Transverse colon (tissue), 4 donors: Measurements from ENCODE around the gene IQCM. TPM values are rescaled to one million over a fixed set of nuclear protein-coding genes. Genes with fewer than 3 reads are reported as not detected.

Source experiments
- DNase-seq: peaks from one replicate; pipeline ENCODE4 v3.0.0-alpha.2; 2019
- H3K27ac ChIP-seq, 4 donors: fragments of 200-600 bp; sonication (generic); 2 replicates each; pipeline ENCODE4 v1.5.1; 2016 to 2018; ENCODE audit warnings: inconsistent platforms in 4 of 4
- H3K27me3 ChIP-seq: fragments of 200-600 bp; sonication (generic); 2 replicates; pipeline ENCODE4 v1.5.1; 2017; ENCODE audit warnings: inconsistent platforms
- H3K36me3 ChIP-seq, 4 donors: fragments of 200-600 bp; sonication (generic); 2 replicates each; pipeline ENCODE4 v1.5.1; 2017 to 2019; ENCODE audit warnings: inconsistent platforms in 4 of 4
- H3K4me1 ChIP-seq, 4 donors: fragments of 200-600 bp; sonication (generic); 2 replicates each; pipeline ENCODE4 v1.5.1; 2017 to 2020; ENCODE audit warnings: inconsistent platforms in 4 of 4
- H3K4me3 ChIP-seq, 4 donors: fragments of 200-600 bp; sonication (generic); 1 replicate in 1 of 4; 2 replicates in 3 of 4; pipeline versions ENCODE4 v1.5.1 to v1.6.1; 2017 to 2019; ENCODE audit warnings: inconsistent platforms in 4 of 4
- H3K9me3 ChIP-seq, 2 donors: fragments of 200-600 bp; sonication (generic); 2 replicates each; pipeline ENCODE4 v1.5.1; 2017 to 2019; ENCODE audit warnings: inconsistent platforms in 2 of 2
- CTCF ChIP-seq, 5 experiments: fragments of 200-600 bp in 3 of 5; fragments of 450-650 bp in 2 of 5; sonication (generic) in 3 of 5; IDR thresholded peaks; 1 replicate in 2 of 5; 2 replicates in 3 of 5; pipeline ENCODE4 v1.5.1; 2016 to 2017; ENCODE audit warnings: antibody characterized with exemption in 5 of 5, inconsistent platforms in 3 of 5, mild to moderate bottlenecking in 2 of 5, moderate library complexity in 1 of 5
- EP300 ChIP-seq: sonication (generic); formaldehyde crosslinking; IDR thresholded peaks from one replicate; pipeline ENCODE4 v1.6.1; 2017; ENCODE audit warnings: antibody characterized with exemption, low read depth
- POLR2A ChIP-seq: fragments of 450-650 bp; IDR thresholded peaks from one replicate; pipeline ENCODE4 v1.6.1; 2016; ENCODE audit warnings: antibody characterized with exemption, mild to moderate bottlenecking, moderate library complexity
- POLR2AphosphoS5 ChIP-seq, 3 donors: sonication (generic); formaldehyde crosslinking; IDR thresholded peaks; one replicate each; pipeline ENCODE4 v1.6.1; 2016; ENCODE audit warnings: antibody characterized with exemption in 3 of 3
- WGBS, 2 donors: methylation state at CpG; one replicate each; pipeline ENCODE4 v1.1.5; 2018; ENCODE audit warnings: low coverage in 1 of 2; 5-methylcytosine and 5-hydroxymethylcytosine counted together
- in situ Hi-C, 4 donors: fragments of 200-750 bp; cut with MboI; loops; one replicate each; pipeline versions ENCODE4 v1.15.0 to v1.15.1; 2017; ENCODE audit warnings: low sequenced_read_pairs in 3 of 4, low pct_ligation_motif_present in 1 of 4, low pct_unique_long_range_greater_than_20kb in 1 of 4
- intact Hi-C: fragments of 100-400 bp; cut with DNase I; formaldehyde crosslinking; loops from one replicate; pipeline ENCODE4 v1.15.1; 2023; ENCODE audit warnings: low total_unique reads
- total RNA-seq, 4 donors: library from RNA; depleted of rRNA; stranded (reverse); fragments of >200 nt; gene quantifications; one replicate each; pipeline ENCODE4 v1.1.0, GENCODE V29; 2016

The IQCM gene
- total RNA-seq, 4 donors from 2014 or later = 4.0 to 8.6 (median 8.5) TPM

DNA sequence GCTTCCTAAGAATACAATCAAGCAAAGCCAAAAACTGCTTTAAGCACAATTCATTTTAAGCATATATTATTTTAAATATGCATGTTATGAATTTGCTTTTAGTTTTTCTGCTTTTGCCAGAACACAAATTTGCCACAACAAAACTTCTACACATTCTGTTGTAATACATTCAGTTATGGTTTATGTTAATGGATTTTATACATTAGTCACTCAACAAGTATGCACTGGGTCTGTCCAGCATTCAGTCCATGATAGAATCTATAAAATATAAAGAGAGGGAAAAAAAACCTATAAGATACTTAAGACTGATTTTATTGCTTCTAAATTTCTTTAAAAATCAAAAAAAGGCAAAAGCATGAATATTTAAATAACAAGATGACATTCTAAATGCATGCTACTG, 22.2 kb downstream of the IQCM start:
- Histone ChIP-seq H3K36me3 (no peaks in the 10 kb centered on the region), H3K4me3 (no peak overlapping the region), H3K4me1 (no peaks in the 10 kb centered on the region), H3K27me3 (no peaks in the 10 kb centered on the region), H3K9me3 (no peaks in the 10 kb centered on the region), H3K27ac (no peak overlapping the region)
- intact Hi-C loops (no loop called here), in situ Hi-C loops (no loop called here)
- TF ChIP-seq EP300 (no peak), CTCF (IDR thresholded peaks at IDR 0.05) (no peak), POLR2AphosphoS5 (IDR thresholded peaks at IDR 0.05) (no peak), POLR2A (no peak)
- no peak for DNase-seq

DNA sequence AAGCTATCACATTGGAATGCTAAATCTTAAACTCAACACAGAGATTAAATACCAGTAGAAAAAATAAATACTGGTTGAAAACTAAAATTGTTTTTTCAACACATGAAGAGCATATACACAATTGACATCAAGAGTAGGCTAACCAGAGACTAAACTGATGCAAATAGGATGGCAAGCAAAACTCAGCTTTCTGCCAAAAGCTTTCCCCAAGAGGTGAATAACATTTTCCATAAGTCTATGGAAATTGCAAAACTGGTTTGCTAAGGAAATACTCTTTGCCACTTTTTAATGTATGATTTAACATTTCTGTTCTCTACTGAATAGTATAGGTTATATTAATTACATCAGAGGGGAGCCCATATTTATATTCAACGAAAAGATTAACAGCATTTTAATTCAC, 23.8 kb downstream of the IQCM start:
- in situ Hi-C loops = no loop called here

DNA sequence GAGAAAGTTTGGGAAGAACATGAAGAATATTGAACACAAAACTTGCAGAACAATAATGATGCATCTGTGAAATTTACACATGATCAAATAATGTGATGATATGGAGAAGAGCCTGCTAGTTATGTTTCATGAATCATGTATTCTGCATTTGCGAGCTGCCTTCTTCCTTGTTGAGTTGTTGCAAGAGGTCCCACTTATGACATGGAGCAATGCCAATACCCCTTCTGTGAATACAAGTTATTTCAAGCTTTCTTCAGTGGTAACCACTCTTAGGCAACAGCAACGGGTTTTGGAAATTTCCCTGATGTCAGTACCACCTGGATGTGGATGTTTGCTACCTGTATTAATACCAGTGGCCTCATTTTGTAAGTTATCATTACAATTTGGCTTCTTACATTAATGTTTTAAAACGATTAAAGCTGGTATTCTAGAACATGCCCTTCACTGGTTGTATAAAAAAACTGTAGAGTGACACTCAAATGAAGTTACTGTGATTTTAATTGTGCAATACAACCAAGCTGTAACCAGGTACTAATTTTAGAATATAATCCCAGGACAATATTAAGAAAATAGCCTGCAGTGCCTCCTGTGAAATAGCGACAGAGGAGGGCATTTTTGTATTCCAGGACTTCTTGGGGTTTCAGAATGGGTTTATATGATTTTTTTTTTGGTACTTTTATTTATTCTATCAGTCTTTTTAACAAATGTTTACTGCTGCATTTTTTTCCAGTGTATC, 25.3 kb downstream of the IQCM start:
- WGBS, 2 donors = 68 to 83% methylated on average over 4 of the region's 4 CpGs
- Histone ChIP-seq H3K9me3 (no peaks in the 10 kb centered on the region), H3K4me3 (no peak overlapping the region), H3K4me1 (no peaks in the 10 kb centered on the region), H3K27ac (no peak overlapping the region), H3K27me3 (no peaks in the 10 kb centered on the region), H3K36me3 (no peaks in the 10 kb centered on the region)
- no peak for DNase-seq
- in situ Hi-C loops = no loop called here
- no peak for TF ChIP-seq EP300
- TF ChIP-seq POLR2A = no peak
- no peak for TF ChIP-seq CTCF (IDR thresholded peaks at IDR 0.05)
- no peak for TF ChIP-seq POLR2AphosphoS5 (IDR thresholded peaks at IDR 0.05)
- intact Hi-C loops = no loop called here

More for the DNA sequence above, 23.8 kb downstream of the IQCM start:
- Histone ChIP-seq H3K4me3 (no peak overlapping the region), H3K36me3 (no peaks in the 10 kb centered on the region), H3K27ac (no peak overlapping the region), H3K27me3 (no peaks in the 10 kb centered on the region), H3K9me3 (no peaks in the 10 kb centered on the region), H3K4me1 (no peaks in the 10 kb centered on the region)
- intact Hi-C loops = no loop called here
- TF ChIP-seq CTCF (IDR thresholded peaks at IDR 0.05) (no peak), POLR2AphosphoS5 (IDR thresholded peaks at IDR 0.05) (no peak), POLR2A (no peak), EP300 (no peak)
- WGBS, 2 donors = 65 to 89% methylated on average over 1 of the region's 1 CpG
- DNase-seq = no peak

DNA sequence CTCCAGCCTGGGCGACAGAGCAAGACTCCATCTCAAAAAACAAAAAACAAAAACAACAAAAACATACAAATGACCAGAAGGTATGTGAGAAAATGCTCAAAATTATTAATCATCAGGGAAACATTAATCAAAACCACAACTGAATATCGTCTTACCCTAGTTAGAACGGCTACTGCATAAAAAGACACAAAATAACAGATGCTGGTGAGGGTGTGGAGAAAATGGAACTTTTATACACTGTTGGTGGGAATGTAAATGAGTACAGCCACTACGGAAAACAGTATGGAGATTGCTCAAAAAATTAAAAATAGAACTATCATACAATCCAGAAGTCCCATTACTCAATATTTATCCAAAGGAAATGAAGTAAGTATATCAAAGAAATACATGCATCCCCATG, 27.3 kb downstream of the IQCM start:
- TF ChIP-seq CTCF (IDR thresholded peaks at IDR 0.05) (no peak), EP300 (no peak), POLR2AphosphoS5 (IDR thresholded peaks at IDR 0.05) (no peak), POLR2A (no peak)
- H3K27ac ChIP-seq = no peak overlapping the region
- DNase-seq = no peak
- in situ Hi-C loops = no loop called here
- H3K36me3 ChIP-seq = no peaks in the 10 kb centered on the region
- H3K4me1 ChIP-seq = no peaks in the 10 kb centered on the region
- WGBS, 2 donors = 77 to 87% methylated on average over 3 to 4 of the region's 4 CpGs
- intact Hi-C loops = no loop called here
- no peaks in the 10 kb centered on the region for H3K9me3 ChIP-seq
- no peak overlapping the region for H3K4me3 ChIP-seq
- H3K27me3 ChIP-seq = no peaks in the 10 kb centered on the region
